Inflammatory macrophage (primary cell): ENCODE results near the gene EIF1B.

Experiments
- DNase-seq, 2 donors: peaks; one replicate each; pipeline ENCODE4 v3.0.0-alpha.2; 2020 to 2022

EIF1B gene

DNA sequence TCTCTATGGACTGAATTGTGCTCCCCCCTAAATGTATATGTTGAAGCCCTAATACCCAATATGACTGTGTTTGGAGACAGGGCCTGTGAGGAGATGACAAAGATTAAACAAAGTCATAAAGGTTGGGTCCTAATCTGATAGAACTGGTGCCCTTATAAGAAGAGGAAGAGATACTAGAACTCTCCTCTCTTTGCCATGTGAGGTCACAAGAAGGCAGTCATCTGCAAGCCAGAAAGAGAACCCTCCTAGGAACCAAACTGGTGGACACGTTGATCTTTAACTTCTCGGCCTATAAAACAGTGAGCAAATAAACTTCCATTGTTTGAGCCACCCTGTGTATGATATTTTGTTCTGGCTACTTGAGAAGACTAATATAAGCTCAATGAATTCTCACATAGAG lies 45.9 kb downstream of the EIF1B start:
- no peak for DNase-seq

DNA sequence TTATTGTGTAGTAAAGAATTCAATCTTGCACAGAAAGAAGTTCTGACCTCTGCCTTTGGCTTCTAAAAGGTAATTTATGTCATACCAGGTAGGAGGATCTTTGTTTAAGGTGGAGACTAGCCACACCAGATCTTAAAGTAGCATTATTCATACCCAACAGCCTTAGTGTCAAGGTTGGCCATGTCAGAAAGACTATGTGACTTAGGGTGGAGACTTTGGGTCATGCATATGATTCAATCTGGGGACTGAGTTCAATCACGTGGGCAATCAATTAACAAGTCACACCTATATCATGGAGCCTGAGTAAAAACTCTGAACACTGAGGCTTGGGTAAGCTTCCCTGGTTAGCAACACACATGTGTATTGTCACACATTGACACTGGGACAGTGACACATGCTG lies 48.9 kb downstream of the EIF1B start:
- DNase-seq = no peak
